GM12892 (cell line): ENCODE results near the gene TMEM119.

Source experiments
- POLR2A ChIP-seq: IDR thresholded peaks from 2 replicates; pipeline ENCODE4 v1.6.1; 2011; ENCODE audit warnings: low read depth, low read length, control low read depth
- POLR2AphosphoS5 ChIP-seq: IDR thresholded peaks from 2 replicates; pipeline ENCODE4 v1.6.1; 2011; ENCODE audit warnings: low read depth, low read length, control low read depth
- TAF1 ChIP-seq: IDR thresholded peaks from 2 replicates; pipeline ENCODE4 v1.6.1; 2011; ENCODE audit warnings: low read depth, mild to moderate bottlenecking, control low read depth, low read length, borderline replicate concordance

- no peak for TF ChIP-seq POLR2A
- no peak for TF ChIP-seq POLR2AphosphoS5
- TF ChIP-seq TAF1, result no peak
Observed at GRCh38 chr12:108642899-108643654, 45.2 kb upstream of the TMEM119 start.
